SKM-1 (cell line): Measurements from ENCODE around the gene NUDT21.
A peak's percentile ranks its signal among the peaks of the same experiment; 100 is the strongest.

Experiments
- DNase-seq: peaks from one replicate; lab custom pipeline; 2025; ENCODE audit not compliant: unreplicated experiment; lab: John Stamatoyannopoulos, UW

NUDT21 gene

DNA sequence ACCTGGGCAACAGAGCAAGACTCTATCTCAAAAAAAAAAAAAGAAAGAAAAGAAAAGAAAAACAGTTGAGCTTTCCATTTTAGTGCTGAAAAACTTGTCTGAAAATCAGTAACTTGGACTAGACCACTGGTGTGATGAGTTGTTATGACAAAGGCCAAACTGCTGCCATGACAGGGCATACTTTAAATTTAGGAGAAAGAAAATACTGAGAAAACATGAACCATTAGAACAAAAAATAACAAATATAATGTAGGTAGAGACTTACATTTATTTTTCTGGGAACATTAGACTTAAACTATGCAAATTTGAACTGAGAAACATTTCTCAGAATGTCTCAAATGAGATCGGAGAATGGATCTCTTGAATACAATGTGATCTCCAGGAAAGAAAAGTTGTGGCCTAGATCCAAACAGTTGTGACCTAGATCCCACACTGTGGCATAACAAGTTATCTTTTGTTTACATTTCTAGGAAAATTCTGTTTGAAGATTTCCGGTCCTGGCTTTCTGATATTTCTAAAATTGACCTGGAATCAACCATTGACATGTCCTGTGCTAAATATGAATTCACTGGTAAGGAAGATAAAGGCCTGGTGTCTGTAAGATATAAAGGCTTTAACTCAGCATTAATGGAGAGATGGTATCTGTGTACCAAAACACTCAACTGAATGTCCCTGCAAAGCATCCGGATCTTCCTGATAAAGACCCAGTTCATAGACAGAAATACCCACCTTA lies 11.1 kb upstream of the NUDT21 start:
- no peak for DNase-seq

- no peak for DNase-seq
Observed at GRCh38 chr16:56460101-56460500, 9.0 kb upstream of the NUDT21 start.

DNA sequence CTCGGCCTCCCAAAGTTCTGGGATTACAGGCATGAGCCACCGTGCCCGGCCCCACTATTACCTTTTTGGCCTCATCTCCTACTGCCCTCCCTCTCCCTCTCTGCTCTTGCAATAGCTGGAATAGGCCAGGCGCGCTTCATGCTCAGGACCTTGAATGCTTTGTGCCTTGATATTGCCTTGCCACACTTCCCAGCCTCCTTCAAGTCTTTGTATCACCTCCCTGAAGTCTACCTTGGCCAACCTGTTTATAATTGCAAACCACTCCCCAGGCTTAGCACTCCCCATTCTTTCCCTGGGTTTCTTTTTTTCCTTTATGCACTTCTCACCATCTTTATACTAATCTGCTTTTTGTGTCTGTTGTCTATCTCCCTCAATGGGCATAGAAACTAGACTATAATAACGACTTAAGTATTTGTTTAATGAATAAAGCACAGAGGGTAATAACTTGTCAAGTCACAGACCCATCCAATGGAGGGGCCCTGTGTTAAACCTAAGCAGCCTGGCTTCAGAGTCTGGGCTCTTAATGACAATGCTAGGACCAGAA lies 6.9 kb upstream of the NUDT21 start:
- no peak for DNase-seq

GRCh38 chr16:56451753-56452689 lies 889 bp upstream of the NUDT21 start:
- DNase-seq: no peak

- no peak for DNase-seq
Observed at GRCh38 chr16:56450275-56450985, 702 bp downstream of the NUDT21 start.

DNA sequence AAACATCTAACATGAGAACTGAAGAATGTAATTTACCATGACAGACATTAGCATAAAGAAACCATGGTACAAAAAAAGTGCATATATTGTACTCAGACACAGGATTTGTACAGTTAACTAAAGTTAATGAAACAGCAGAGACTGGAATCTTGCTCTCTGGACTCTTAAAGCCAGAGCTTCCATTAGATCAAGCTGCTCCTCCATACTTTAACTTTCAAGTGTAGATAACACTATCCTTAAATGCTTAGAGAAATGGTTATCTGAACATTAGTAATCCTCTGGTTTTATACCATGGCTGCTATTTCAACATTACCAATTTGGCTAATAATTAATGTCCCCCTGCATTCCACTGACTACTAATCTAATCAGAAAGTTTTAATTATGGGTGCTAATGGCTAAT lies 3.1 kb downstream of the NUDT21 start:
- no peak for DNase-seq

DNA sequence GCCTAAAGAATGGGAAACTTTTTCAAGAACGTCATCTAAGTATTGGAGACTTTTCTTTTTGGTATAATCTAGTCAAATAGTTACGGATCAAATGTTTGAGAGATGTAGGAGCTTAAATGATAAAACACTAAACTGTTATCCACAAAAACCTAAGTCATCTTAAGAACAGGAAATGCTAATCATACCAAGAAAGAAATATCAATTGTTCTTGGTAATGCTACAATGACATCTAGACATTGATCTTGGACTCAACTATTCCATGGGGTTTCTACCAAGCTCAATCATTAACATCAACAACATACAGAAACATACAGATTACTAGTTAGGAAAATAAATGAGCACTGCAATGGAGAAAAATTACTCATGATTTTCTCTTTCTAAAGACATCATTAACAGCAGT lies 3.8 kb downstream of the NUDT21 start:
- no peak for DNase-seq

GRCh38 chr16:56438038-56438437 lies 13.1 kb downstream of the NUDT21 start:
- no peak for DNase-seq

GRCh38 chr16:56436258-56436657 lies 14.9 kb downstream of the NUDT21 start:
- no peak for DNase-seq

DNA sequence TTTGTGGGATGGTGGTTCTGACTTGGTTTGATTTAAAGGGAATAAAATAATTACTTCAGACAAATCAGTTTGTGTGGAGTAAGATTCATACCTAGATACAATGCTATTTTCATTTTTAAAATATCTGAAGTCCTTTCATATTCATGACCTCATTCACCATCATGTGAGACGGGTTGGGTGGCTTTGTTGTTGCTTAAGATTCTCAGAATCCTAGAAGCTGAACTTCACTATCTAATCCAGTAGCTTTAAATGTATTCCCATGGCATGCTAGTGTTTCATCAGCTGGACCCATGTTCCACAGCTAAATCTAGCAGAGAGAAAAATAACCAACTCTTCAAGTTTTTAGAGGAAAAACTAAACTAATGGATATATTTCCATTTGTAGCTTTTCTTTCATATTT lies 23.0 kb downstream of the NUDT21 start:
- DNase-seq: no peak

- no peak for DNase-seq
Observed at GRCh38 chr16:56426585-56426984, 24.5 kb downstream of the NUDT21 start.

DNA sequence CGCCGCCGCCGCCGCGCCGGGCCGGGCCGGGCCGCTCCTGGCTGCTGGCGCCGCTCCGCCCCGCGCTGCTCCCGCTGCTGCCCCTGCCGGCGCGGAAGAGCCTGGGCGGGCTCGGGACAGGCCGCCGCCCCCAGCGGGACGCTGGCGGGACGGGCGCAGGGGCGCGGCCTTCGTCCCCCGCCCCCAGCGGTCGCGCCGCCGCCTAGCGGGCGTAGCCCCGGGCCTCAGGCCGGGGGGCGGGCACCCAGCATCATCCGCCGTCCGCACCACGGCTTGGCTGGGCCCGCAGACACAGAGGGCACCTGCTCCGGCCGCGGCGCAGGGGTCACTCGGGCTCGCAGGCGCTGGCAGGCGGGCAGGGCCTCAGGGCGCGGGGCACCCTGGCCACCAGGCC lies 25.7 kb downstream of the NUDT21 start, which contains the start of gene AMFR:
TSS of gene AMFR (minus strand) at position 107 of the 394 bp plus-strand sequence. CDS start 218 bp downstream, outside the sequence.
- peak; percentile 28 for DNase-seq

GRCh38 chr16:56424791-56425438 lies 26.2 kb downstream of the NUDT21 start:
- no peak for DNase-seq

DNA sequence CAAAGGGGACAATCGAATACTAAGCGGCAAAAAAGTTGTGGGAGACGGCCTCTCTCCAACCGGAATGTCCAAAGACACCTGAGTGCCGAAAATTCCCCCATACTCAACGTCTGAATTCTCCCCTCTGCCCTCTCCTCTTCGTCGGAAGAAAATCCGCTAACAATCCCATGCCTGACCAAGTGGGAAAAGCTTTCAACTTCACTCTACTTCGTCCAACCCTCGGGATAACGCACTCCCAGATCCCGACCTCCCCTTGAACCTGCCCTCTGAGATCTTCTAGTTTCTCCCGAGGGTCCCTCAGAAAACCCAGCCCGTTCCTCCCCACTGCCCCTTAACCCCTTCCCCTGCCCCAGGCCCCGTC lies 26.7 kb downstream of the NUDT21 start:
- no peak for DNase-seq

DNA sequence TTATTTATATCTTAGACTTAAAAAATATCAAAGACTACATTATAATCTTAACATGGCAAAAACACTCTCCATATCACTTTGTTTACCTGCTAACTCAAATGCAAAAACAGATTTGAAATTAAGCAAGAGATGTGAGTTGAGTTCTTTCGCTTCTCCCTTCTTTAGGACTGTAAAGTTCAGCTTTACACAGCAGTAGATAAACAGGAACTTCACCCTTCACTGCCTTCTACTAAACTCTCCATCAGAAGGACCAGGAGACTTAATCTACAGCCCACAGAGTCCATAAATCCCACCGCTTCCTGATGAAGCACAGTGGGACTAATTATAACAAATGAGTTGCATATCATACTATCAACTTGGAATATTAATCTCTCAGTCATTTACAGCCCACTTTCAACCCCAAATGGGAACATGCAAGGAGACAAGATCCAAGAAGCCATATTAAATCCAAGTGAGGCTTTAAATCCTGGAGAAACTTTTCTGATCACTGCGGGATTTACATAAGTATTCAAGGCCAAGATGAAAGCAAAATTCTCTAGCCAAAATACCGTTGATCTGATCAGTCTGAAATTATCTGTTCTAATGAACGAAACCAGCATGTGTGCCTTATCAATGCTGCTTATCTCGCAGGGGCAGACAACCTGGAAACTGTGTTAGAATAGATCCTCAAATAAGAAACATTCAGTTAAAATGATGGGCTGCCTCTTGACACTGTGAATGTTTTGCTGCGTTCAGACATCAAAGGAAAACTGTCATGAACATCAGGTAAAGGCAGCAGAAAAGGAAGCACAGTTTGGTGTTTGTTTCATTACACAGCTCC lies 27.3 kb downstream of the NUDT21 start:
- DNase-seq: peak; percentile 45

GRCh38 chr16:56422896-56423441 lies 28.2 kb downstream of the NUDT21 start:
- DNase-seq: no peak

- DNase-seq: no peak
Observed at GRCh38 chr16:56421976-56422669, 29.0 kb downstream of the NUDT21 start.

GRCh38 chr16:56421313-56421712 lies 29.8 kb downstream of the NUDT21 start:
- DNase-seq: no peak

DNA sequence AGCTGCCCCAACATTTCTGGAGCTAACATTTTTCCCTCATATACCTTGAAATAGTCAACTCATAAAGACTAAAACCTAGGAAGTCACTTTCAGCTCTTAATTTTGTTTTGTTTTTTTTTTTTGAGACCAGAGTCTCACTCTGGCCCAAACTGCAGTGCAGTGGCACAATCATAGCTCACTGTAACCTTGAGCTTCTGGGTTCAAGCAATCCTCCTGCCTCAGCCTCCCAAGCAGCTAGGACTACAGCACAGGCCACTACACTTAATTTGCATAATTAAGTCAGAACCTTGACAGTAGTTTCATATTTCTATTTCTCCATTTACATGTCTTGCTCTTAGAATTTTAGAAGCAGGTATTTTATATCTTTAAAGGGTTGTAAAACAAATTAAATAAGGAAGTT lies 30.5 kb downstream of the NUDT21 start:
- DNase-seq: no peak
